IMR-90 (cell line): Measurements from ENCODE around the gene LRRC1. TPM values are rescaled to one million over a fixed set of nuclear protein-coding genes. Genes with fewer than 3 reads are reported as not detected.

Experiments
- ATAC-seq: fragments of 200-7000 bp; cut with Tn5 transposase; 2 replicates; pipeline ENCODE4 v1.9.1; 2020; ENCODE audit warnings: low read depth, mild to moderate bottlenecking, moderate library complexity
- BruUV-seq: library from RNA; stranded (reverse); fragments of 400-500 nt; replicated peaks from 2 replicates; lab custom pipeline; 2021; lab: Mats Ljungman, UMichigan
- CTCF ChIA-PET: fragments of 300-600 bp; formaldehyde crosslinking; extraction: SDS; loops from one replicate; lab custom pipeline; 2021; ENCODE audit warnings: antibody characterized with exemption; lab: Yijun Ruan, JAX
- POLR2A ChIA-PET: fragments of 300-600 bp; sonication (Branson Sonifier 250); formaldehyde crosslinking; loops from one replicate; lab custom pipeline; 2022; ENCODE audit warnings: antibody characterized with exemption; ENCODE audit not compliant: unreplicated experiment; lab: Charles Lee
- DNase-seq: peaks from one replicate; pipeline ENCODE4 v3.0.0; 2013
- H2AFZ ChIP-seq: replicated peaks from 2 replicates; pipeline ENCODE3; 2013; ENCODE audit warnings: low read length, mild to moderate bottlenecking; ENCODE audit not compliant: poor library complexity
- H2AK5ac ChIP-seq: 2 replicates; pipeline ENCODE4 v1.6.1; 2013; ENCODE audit warnings: low read depth, low read length, inconsistent platforms
- H2AK9ac ChIP-seq: replicated peaks from 2 replicates; pipeline ENCODE3; 2013; ENCODE audit warnings: mild to moderate bottlenecking, low read depth, low read length, moderate library complexity; ENCODE audit not compliant: poor library complexity
- H2BK120ac ChIP-seq: 2 replicates; pipeline ENCODE4 v1.6.1; 2013; ENCODE audit warnings: low read depth, low read length, inconsistent platforms
- H2BK15ac ChIP-seq: 3 replicates; pipeline ENCODE4 v1.6.1; 2013; ENCODE audit warnings: low read depth, low read length, inconsistent platforms
- H2BK20ac ChIP-seq: 2 replicates; pipeline ENCODE4 v1.6.1; 2013; ENCODE audit warnings: low read depth, mild to moderate bottlenecking, inconsistent platforms, low read length, moderate library complexity
- H2BK5ac ChIP-seq: 2 replicates; pipeline ENCODE4 v1.6.1; 2013; ENCODE audit warnings: mild to moderate bottlenecking, low read depth, low read length, inconsistent platforms; ENCODE audit not compliant: poor library complexity, severe bottlenecking
- H3K14ac ChIP-seq: replicated peaks from 2 replicates; pipeline ENCODE4 v1.6.1; 2013; ENCODE audit warnings: low read depth, low read length, inconsistent platforms
- H3K18ac ChIP-seq: 2 replicates; pipeline ENCODE4 v1.6.1; 2013; ENCODE audit warnings: low read depth, low read length, control low read depth
- H3K23ac ChIP-seq: 2 replicates; pipeline ENCODE4 v1.6.1; 2013; ENCODE audit warnings: low read depth, low read length, inconsistent platforms
- H3K27ac ChIP-seq: 2 replicates; pipeline ENCODE4 v1.5.1; 2013; ENCODE audit warnings: mild to moderate bottlenecking, control low read depth, low read length; ENCODE audit not compliant: insufficient read depth
- H3K27me3 ChIP-seq: 2 replicates; pipeline ENCODE4 v1.6.1; 2013; ENCODE audit warnings: low read length; ENCODE audit not compliant: control insufficient read depth, insufficient read depth
- H3K36me3 ChIP-seq: 2 replicates; pipeline ENCODE4 v1.6.1; 2013; ENCODE audit warnings: low read length, mixed read lengths; ENCODE audit not compliant: control insufficient read depth, insufficient read depth
- H3K4ac ChIP-seq: 2 replicates; pipeline ENCODE4 v1.6.1; 2013; ENCODE audit warnings: low read depth, low read length, inconsistent platforms
- H3K4me1 ChIP-seq: 2 replicates; pipeline ENCODE4 v1.6.1; 2013; ENCODE audit warnings: low read length, mixed read lengths; ENCODE audit not compliant: control insufficient read depth, insufficient read depth
- H3K4me2 ChIP-seq: 2 replicates; pipeline ENCODE4 v1.6.1; 2013; ENCODE audit warnings: low read depth, mild to moderate bottlenecking, control low read depth, low read length, moderate library complexity
- H3K4me3 ChIP-seq: 2 replicates; pipeline ENCODE4 v1.5.1; 2013; ENCODE audit warnings: low read depth, mild to moderate bottlenecking, control low read depth, low read length, moderate library complexity; ENCODE audit not compliant: insufficient read depth
- H3K56ac ChIP-seq: 2 replicates; pipeline ENCODE4 v1.6.1; 2013; ENCODE audit warnings: low read length, inconsistent platforms; ENCODE audit not compliant: insufficient read depth; ENCODE audit errors: extremely low read depth
- H3K79me1 ChIP-seq, 2 experiments: 2 replicates each; pipeline ENCODE4 v1.6.1; 2013; ENCODE audit warnings: low read length in 2 of 2, inconsistent platforms in 1 of 2, low read depth in 1 of 2
- H3K9ac ChIP-seq: 2 replicates; pipeline ENCODE4 v1.6.1; 2013; ENCODE audit warnings: low read depth, low read length, control low read depth
- H3K9me1 ChIP-seq: 2 replicates; pipeline ENCODE4 v1.6.1; 2013; ENCODE audit warnings: low read length, inconsistent platforms; ENCODE audit not compliant: insufficient read depth
- H3K9me3 ChIP-seq: 2 replicates; pipeline ENCODE4 v1.6.1; 2013; ENCODE audit warnings: low read length; ENCODE audit not compliant: control insufficient read depth, insufficient read depth
- H4K20me1 ChIP-seq: 2 replicates; pipeline ENCODE4 v1.6.1; 2013; ENCODE audit warnings: low read length, inconsistent platforms; ENCODE audit not compliant: insufficient read depth
- H4K5ac ChIP-seq: 2 replicates; pipeline ENCODE4 v1.6.1; 2013; ENCODE audit warnings: mild to moderate bottlenecking, low read depth, low read length, control low read depth
- H4K8ac ChIP-seq, 2 experiments: 2 replicates each; pipeline ENCODE4 v1.6.1; 2013; ENCODE audit warnings: low read depth in 2 of 2, low read length in 2 of 2, control low read depth in 1 of 2, inconsistent platforms in 1 of 2
- H4K91ac ChIP-seq: 2 replicates; pipeline ENCODE4 v1.6.1; 2013; ENCODE audit warnings: low read depth, low read length, inconsistent platforms; ENCODE audit not compliant: insufficient read depth
- BHLHE40 ChIP-seq: fragments of 150-350 bp; IDR thresholded peaks from 2 replicates; pipeline ENCODE4 v1.6.1; 2016; ENCODE audit warnings: mild to moderate bottlenecking, low read depth, low read length
- CEBPB ChIP-seq: IDR thresholded peaks from 2 replicates; pipeline ENCODE4 v1.6.1; 2012; ENCODE audit warnings: low read depth, low read length, improper control_type of control experiment
- FOS ChIP-seq: fragments of 150-350 bp; IDR thresholded peaks from 2 replicates; pipeline ENCODE4 v1.6.1; 2016; ENCODE audit warnings: low read depth, low read length
- MXI1 ChIP-seq: IDR thresholded peaks from 2 replicates; pipeline ENCODE4 v1.6.1; 2012; ENCODE audit warnings: low read depth, mild to moderate bottlenecking, low read length, moderate library complexity, borderline replicate concordance
- WGBS, 2 experiments: methylation state at CpG; one replicate each; pipeline versions ENCODE4 v1.1.5 to v1.1.7; 2013; ENCODE audit warnings: missing lambda C conversion rate in 2 of 2; ENCODE audit not compliant: insufficient read length in 1 of 2; ENCODE audit errors: extremely low coverage in 2 of 2; 5-methylcytosine and 5-hydroxymethylcytosine counted together
- dilution Hi-C: fragments of 300-500 bp; cut with HindIII; formaldehyde crosslinking; loops from one replicate; pipeline ENCODE4 v1.14.3; 2018; ENCODE audit warnings: low sequenced_read_pairs; ENCODE audit not compliant: unreplicated experiment
- in situ Hi-C: fragments of 300-500 bp; cut with MboI; formaldehyde crosslinking; loops from 3 replicates; pipeline ENCODE4 v1.14.3; 2019; ENCODE audit warnings: low sequenced_read_pairs, inconsistent platforms, mixed read lengths
- intact Hi-C: fragments of 100-400 bp; cut with micrococcal nuclease; formaldehyde crosslinking; loops from 2 replicates; pipeline ENCODE4 v1.10.0; 2022
- polyA plus RNA-seq, 3 experiments: library from polyadenylated mRNA; depleted of rRNA; stranded (reverse); fragments of >200 nt; gene quantifications; 2 replicates each; pipeline ENCODE4 v1.2.3, GENCODE V29; 2012; ENCODE audit warnings: low replicate concordance in 1 of 3
- total RNA-seq: library from RNA; depleted of rRNA; stranded (reverse); fragments of >200 nt; gene quantifications from 2 replicates; pipeline ENCODE4 v1.2.3, GENCODE V29; 2012

Gene LRRC1
- total and polyA plus RNA-seq, 2 of the 4 experiments (the other 2 are of a cell fraction) = 5.1 to 6.1 TPM

DNA sequence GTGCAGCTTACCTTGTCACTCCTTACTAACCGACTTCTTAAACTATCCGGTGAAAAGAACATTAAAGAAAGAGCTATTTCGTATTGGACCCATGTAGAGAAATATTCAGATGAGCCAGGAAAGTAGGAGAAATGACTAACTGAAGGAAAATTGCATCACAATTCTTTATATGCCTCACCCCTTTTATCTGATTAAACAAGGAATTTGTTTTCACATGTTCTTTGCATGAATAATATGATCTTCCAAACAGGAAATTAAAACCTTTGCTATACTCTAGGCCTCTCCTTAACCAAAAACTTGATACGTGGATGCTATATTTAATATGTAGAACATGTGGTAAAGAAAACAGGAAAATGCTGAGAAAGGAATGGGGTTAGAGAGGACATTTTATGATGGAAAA, 41.9 kb upstream of the LRRC1 start:
- Histone ChIP-seq H3K9me3 (no peaks in the 10 kb centered on the region), H3K14ac (peak overlapping the region; percentile 39; the same call in 1 of the 2 replicates), H3K4ac (peak overlapping the region; percentile 65), H3K9ac (no peak overlapping the region), H2AK9ac (no peak overlapping the region), H4K91ac (peak overlapping the region; percentile 84; the same call in 1 of the 2 replicates), H2BK5ac (peak overlapping the region; percentile 67), H3K4me1 (peaks cover 3% of the 10 kb centered on the region; the same call in 1 of the 2 replicates), H4K8ac (peak overlapping the region; percentile 56 to 77), H3K36me3 (no peaks in the 10 kb centered on the region), H3K4me2 (peak overlapping the region; percentile 45; the same call in 1 of the 2 replicates), H2BK20ac (peak overlapping the region; percentile 92), H3K4me3 (no peak overlapping the region), H2AFZ (peak overlapping the region; percentile 2), H2BK15ac (peak overlapping the region; percentile 79; the same call in 1 of the 3 replicates), H3K27me3 (no peaks in the 10 kb centered on the region), H3K23ac (no peak overlapping the region), H3K18ac (peak overlapping the region; percentile 86; the same call in 1 of the 2 replicates), H3K9me1 (0 out of 2 replicates have a peak, but pooled peaks cover 3% of the 10 kb centered on the region), H3K27ac (no peak overlapping the region; the same call in 1 of the 2 replicates), H2BK120ac (peak overlapping the region; percentile 63), H2AK5ac (peak overlapping the region; percentile 33), H3K79me1 (no peaks in the 10 kb centered on the region), H3K56ac (no peak overlapping the region), H4K20me1 (no peaks in the 10 kb centered on the region), H4K5ac (peak overlapping the region; percentile 86; the same call in 1 of the 2 replicates)
- in situ Hi-C loops (no loop called here), dilution Hi-C loops (no loop called here), intact Hi-C loops (no loop called here)
- WGBS, 2 experiments = no CpG with 5 or more reads among the region's 4 CpGs
- TF ChIP-seq MXI1 (no peak), CEBPB (peak; percentile 95), FOS (0 out of 2 replicates have a peak, but pooled peaks have one; percentile 22), BHLHE40 (no peak)
- CTCF ChIA-PET = interaction anchor here (0.6 kb wide), 1 partner anchor 42 kb away, joined by 3 read pairs; the partner anchor contains the start of gene LRRC1
- ATAC-seq = peak; percentile 90
- no TSS peak for BruUV-seq
- peak; percentile 72 for DNase-seq
- POLR2A ChIA-PET = no interaction called here
